Neural cell (in vitro differentiated cells): ENCODE measurements around the gene AP3D1. TPM values are rescaled to one million over a fixed set of nuclear protein-coding genes. Genes with fewer than 3 reads are reported as not detected.

ENCODE experiments used
- H2AFZ ChIP-seq: fragments of 200-600, 300-800 bp; sonication (generic), shearing (Covaris generic); 2 replicates; pipeline ENCODE4 v1.6.0; 2014; ENCODE audit warnings: low read depth, mild to moderate bottlenecking, antibody characterized with exemption, low read length, moderate library complexity
- H3F3A ChIP-seq: fragments of 200-600 bp; shearing (Covaris generic); 2 replicates; pipeline ENCODE4 v1.6.1; 2016; ENCODE audit warnings: mild to moderate bottlenecking, moderate library complexity, mixed read lengths, antibody characterized with exemption, low read length; ENCODE audit not compliant: insufficient read depth, poor library complexity, severe bottlenecking
- H3K27ac ChIP-seq: fragments of 200-600, 300-800 bp; sonication (generic), shearing (Covaris generic); 2 replicates; pipeline ENCODE4 v1.5.1; 2014; ENCODE audit warnings: mild to moderate bottlenecking, low read length, moderate library complexity
- H3K27me3 ChIP-seq: fragments of 300-800, 200-600 bp; sonication (generic), shearing (Covaris generic); 2 replicates; pipeline ENCODE4 v1.6.0; 2014; ENCODE audit warnings: mild to moderate bottlenecking, low read depth, low read length, moderate library complexity; ENCODE audit not compliant: insufficient read depth
- H3K36me3 ChIP-seq: fragments of 300-800, 200-600 bp; sonication (generic), shearing (Covaris generic); 2 replicates; pipeline ENCODE4 v1.5.1; 2014; ENCODE audit warnings: mild to moderate bottlenecking, antibody characterized with exemption, low read length, moderate library complexity; ENCODE audit not compliant: insufficient read depth
- H3K4me2 ChIP-seq: fragments of 300-800, 200-600 bp; sonication (generic), shearing (Covaris generic); 2 replicates; pipeline ENCODE4 v1.6.0; 2014; ENCODE audit warnings: mild to moderate bottlenecking, low read length
- H3K4me3 ChIP-seq: fragments of 300-800, 200-600 bp; sonication (generic), shearing (Covaris generic); 2 replicates; pipeline ENCODE4 v1.5.1; 2014; ENCODE audit warnings: mild to moderate bottlenecking, low read length, moderate library complexity
- H3K79me2 ChIP-seq: fragments of 200-600 bp; shearing (Covaris generic); replicated peaks from 2 replicates; pipeline ENCODE4 v1.6.0; 2014; ENCODE audit warnings: mild to moderate bottlenecking, low read length, moderate library complexity; ENCODE audit not compliant: insufficient read depth
- H3K9ac ChIP-seq: fragments of 300-800, 200-600 bp; sonication (generic), shearing (Covaris generic); 2 replicates; pipeline ENCODE4 v1.6.1; 2016; ENCODE audit warnings: mild to moderate bottlenecking, low read length, mixed read lengths
- H3K9me2 ChIP-seq: fragments of 200-600 bp; shearing (Covaris generic); 2 replicates; pipeline ENCODE4 v1.6.1; 2016; ENCODE audit warnings: mild to moderate bottlenecking, low read length, mixed read lengths; ENCODE audit not compliant: insufficient read depth
- H3K9me3 ChIP-seq: fragments of 200-600, 300-800 bp; sonication (generic), shearing (Covaris generic); 2 replicates; pipeline ENCODE4 v1.6.1; 2016; ENCODE audit warnings: mild to moderate bottlenecking, mixed run types, low read length, moderate library complexity, mixed read lengths
- H4K20me1 ChIP-seq: fragments of 200-600 bp; shearing (Covaris generic); 2 replicates; pipeline ENCODE4 v1.6.1; 2016; ENCODE audit warnings: mild to moderate bottlenecking, mixed run types; ENCODE audit not compliant: insufficient read depth
- EP300 ChIP-seq: fragments of 450-650 bp; conservative IDR thresholded peaks from 2 replicates; pipeline ENCODE4 v1.6.1; 2014; ENCODE audit warnings: antibody characterized with exemption, mild to moderate bottlenecking, moderate library complexity; ENCODE audit not compliant: poor library complexity, severe bottlenecking
- EZH2 ChIP-seq: fragments of 200-600, 300-800 bp; shearing (Covaris generic), sonication (generic); IDR thresholded peaks from 2 replicates; pipeline ENCODE4 v1.6.1; 2014; ENCODE audit warnings: antibody characterized with exemption, low read length, borderline replicate concordance, mild to moderate bottlenecking; ENCODE audit not compliant: insufficient read depth, poor library complexity, severe bottlenecking
- MXI1 ChIP-seq: fragments of 450-650 bp; conservative IDR thresholded peaks from 2 replicates; pipeline ENCODE4 v1.6.1; 2014; ENCODE audit warnings: antibody characterized with exemption, mild to moderate bottlenecking; ENCODE audit not compliant: poor library complexity, severe bottlenecking
- POLR2AphosphoS5 ChIP-seq: IDR thresholded peaks from 2 replicates; pipeline ENCODE4 v1.6.1; 2012
- RAD21 ChIP-seq: fragments of 450-650 bp; conservative IDR thresholded peaks from 2 replicates; pipeline ENCODE4 v1.6.1; 2014; ENCODE audit warnings: antibody characterized with exemption, mild to moderate bottlenecking, moderate library complexity
- REST ChIP-seq: IDR thresholded peaks from 2 replicates; pipeline ENCODE4 v1.6.1; 2012; ENCODE audit warnings: borderline replicate concordance
- SMC3 ChIP-seq: fragments of 450-650 bp; conservative IDR thresholded peaks from 2 replicates; pipeline ENCODE4 v1.6.1; 2014; ENCODE audit warnings: antibody characterized with exemption, mild to moderate bottlenecking, moderate library complexity; ENCODE audit not compliant: poor library complexity
- TAF1 ChIP-seq: IDR thresholded peaks from 2 replicates; pipeline ENCODE4 v1.6.1; 2012; ENCODE audit warnings: low read depth
- polyA plus RNA-seq: library from polyadenylated mRNA; depleted of rRNA; stranded (reverse); fragments of >200 nt; gene quantifications from 2 replicates; pipeline ENCODE4 v1.2.3, GENCODE V29; 2014
- TF ChIP-seq, protein P1 (sequence below): fragments of 450-650 bp; IDR thresholded peaks from 2 replicates; pipeline ENCODE4 v1.5.1; 2014; ENCODE audit warnings: antibody characterized with exemption, mild to moderate bottlenecking, moderate library complexity; ENCODE audit not compliant: poor library complexity, severe bottlenecking

AP3D1 gene
- polyA plus RNA-seq, 1 donor from 2014 or later = 60.7 TPM

GRCh38 chr19:2184422-2184975 is 33.1 kb upstream of the AP3D1 start:
- H3K27me3 ChIP-seq = no peaks in the 10 kb centered on the region
- no peaks in the 10 kb centered on the region for H4K20me1 ChIP-seq
- no peaks in the 10 kb centered on the region for H3K9me3 ChIP-seq
- H3K79me2 ChIP-seq = peaks cover 8% of the 10 kb centered on the region
- no peaks in the 10 kb centered on the region for H3K36me3 ChIP-seq
- no peak overlapping the region for H3K4me3 ChIP-seq
- no peak overlapping the region for H3K4me2 ChIP-seq
- H3K9me2 ChIP-seq = no peaks in the 10 kb centered on the region
- no peak overlapping the region for H2AFZ ChIP-seq
- H3F3A ChIP-seq = no peaks in the 10 kb centered on the region
- H3K9ac ChIP-seq = no peak overlapping the region
- TF ChIP-seq POLR2AphosphoS5 = no peak
- TF ChIP-seq, protein P1, sequence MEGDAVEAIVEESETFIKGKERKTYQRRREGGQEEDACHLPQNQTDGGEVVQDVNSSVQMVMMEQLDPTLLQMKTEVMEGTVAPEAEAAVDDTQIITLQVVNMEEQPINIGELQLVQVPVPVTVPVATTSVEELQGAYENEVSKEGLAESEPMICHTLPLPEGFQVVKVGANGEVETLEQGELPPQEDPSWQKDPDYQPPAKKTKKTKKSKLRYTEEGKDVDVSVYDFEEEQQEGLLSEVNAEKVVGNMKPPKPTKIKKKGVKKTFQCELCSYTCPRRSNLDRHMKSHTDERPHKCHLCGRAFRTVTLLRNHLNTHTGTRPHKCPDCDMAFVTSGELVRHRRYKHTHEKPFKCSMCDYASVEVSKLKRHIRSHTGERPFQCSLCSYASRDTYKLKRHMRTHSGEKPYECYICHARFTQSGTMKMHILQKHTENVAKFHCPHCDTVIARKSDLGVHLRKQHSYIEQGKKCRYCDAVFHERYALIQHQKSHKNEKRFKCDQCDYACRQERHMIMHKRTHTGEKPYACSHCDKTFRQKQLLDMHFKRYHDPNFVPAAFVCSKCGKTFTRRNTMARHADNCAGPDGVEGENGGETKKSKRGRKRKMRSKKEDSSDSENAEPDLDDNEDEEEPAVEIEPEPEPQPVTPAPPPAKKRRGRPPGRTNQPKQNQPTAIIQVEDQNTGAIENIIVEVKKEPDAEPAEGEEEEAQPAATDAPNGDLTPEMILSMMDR = no peak
- TF ChIP-seq TAF1 = no peak
- TF ChIP-seq EP300 = no peak
- TF ChIP-seq REST = no peak
- no peak for TF ChIP-seq EZH2
- no peak for TF ChIP-seq SMC3
- TF ChIP-seq MXI1 = no peak
- TF ChIP-seq RAD21 = no peak
- no peak overlapping the region for H3K27ac ChIP-seq

GRCh38 chr19:2181633-2181997 is 30.2 kb upstream of the AP3D1 start:
- Histone ChIP-seq H3K9me2 (no peaks in the 10 kb centered on the region), H2AFZ (no peak overlapping the region), H3K4me3 (no peak overlapping the region), H3K79me2 (peaks cover 16% of the 10 kb centered on the region), H3K4me2 (no peak overlapping the region), H3K36me3 (no peaks in the 10 kb centered on the region), H3K9me3 (no peaks in the 10 kb centered on the region), H4K20me1 (no peaks in the 10 kb centered on the region), H3K27ac (no peak overlapping the region), H3K27me3 (no peaks in the 10 kb centered on the region), H3F3A (no peaks in the 10 kb centered on the region), H3K9ac (no peak overlapping the region)
- TF ChIP-seq EP300 = no peak
- TF ChIP-seq MXI1 = no peak
- no peak for TF ChIP-seq REST
- TF ChIP-seq POLR2AphosphoS5 = no peak
